Measurements from ENCODE around the gene THSD4.

Gene THSD4

DNA sequence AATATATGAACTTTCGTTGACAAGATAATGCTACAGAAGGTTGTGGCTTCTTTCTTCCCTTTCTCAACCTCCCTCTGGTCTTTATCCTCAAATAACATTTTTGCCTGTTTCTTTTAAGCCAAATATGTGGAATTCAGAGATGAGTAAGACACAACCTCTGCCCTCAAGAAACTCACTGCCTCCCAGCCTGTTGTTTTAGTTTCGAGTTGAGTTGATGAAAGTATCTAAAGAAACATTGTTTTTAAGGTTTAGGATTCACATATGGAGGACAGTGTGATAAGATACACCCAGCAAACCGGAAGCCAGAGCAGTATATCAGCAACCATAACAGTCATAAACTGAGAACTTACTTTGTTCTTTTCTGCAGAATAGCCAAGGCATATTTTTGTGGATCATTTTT, 218.6 kb downstream of the THSD4 start:
- no peak for DNase-seq

DNA sequence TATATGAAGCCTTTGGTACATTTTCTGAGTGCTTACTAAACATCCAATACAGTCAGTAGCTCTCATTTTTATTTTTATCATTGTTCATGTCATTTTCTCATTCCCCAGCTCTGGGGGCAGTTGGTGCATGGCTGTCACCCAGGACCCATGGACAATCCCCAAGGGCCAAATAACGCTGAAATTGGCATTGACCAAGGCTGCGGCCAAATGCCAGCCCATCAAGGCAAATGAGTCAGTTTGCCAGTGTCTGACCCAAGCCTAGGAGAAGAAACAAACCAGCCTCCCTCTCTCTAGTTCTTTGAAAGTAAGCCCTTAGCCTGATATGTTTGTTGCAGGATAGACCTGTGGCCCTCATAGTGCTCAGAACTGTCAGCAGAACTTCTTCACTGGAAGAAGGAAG, 219.2 kb downstream of the THSD4 start:
- no peak for DNase-seq

DNA sequence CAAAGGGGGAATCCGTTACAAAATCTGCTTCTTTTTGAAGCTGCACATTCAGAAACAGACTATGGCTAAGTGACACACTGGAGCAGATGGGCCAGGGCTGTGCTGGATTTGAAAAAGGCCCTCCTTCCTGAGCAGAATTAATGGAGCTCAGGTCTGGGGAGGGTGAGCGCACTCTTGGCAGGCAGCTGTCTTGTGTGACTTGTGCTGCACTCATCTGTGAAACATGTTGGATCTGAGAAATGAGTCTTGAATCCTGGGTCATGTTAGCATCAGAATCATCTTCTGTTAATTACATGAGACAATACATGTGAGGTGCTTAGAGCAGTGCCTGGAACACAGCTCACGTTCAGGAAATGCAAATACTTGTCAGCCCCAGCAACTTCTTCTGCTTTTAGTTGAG, 219.6 kb downstream of the THSD4 start:
- DNase-seq, result no peak

DNA sequence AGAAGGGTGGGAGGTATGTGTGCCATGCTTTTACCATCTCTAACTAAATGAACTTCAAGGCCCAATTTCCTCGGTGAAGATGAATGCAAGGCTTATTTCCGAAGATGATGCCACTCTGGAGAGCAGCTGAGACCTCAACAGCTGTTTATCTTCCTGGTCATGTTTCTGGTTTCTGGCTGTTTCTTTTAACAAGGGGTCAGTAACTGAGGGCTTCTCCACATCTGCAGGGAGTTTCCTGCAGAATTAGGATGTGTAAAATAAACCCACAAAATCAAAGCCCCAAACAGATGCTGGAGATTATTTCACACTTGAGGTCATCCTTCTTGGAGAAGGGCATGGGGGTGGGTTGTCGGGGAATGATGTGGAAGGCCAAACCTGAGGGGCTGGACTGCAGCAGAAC, 220.3 kb downstream of the THSD4 start:
- no peak for DNase-seq

DNA sequence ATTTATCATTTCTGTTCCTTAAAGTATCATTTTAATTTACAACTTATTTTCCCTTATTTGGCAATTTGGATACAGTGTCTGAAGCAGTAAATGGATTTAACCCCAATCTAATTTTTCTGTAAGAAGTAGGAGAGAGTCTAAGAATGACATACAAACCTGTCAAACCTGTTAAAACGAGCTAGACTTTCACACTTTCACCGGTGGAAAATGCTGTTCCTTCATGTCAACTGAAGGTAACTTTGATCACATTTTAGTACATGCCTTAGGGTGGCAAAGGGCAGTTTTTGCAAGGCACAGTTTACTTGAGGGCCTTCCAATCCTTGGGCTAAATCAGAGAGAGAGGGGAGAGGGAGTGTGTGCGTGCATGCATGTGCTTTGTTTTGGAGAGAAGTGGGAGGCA, 221.4 kb downstream of the THSD4 start:
- no peak for DNase-seq

DNA sequence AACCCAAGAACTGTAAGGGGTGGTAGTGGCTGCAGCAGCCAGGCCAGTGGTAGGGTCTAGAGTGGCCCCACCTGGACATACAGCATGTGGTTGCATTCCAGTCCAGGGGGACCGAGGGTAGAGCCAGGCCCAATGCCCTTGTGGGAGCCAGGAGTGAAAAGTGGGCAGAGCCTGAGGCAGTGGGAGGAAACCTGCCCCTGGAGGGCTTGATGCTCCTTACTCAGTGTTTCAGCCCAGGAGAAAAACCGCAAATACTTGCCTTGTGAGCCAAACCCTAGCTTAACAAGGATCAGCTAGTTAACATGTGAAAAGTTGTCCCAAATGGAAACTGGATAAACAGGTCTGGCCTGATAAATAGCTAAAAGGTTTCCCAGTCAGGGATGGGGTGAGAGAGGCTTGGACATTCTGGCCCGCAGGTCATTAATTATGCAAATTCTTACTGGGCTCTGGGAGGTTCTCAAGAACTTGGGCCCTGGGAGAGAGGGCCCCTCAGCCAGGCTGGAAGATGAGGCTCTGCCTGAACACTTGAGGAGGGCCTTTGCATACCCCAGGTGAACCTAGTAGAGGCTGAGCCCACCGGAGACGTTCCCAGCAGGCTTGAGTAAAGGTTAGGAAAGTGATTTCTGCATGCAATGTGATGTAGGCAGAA, 222.1 kb downstream of the THSD4 start:
- no peak for DNase-seq

DNA sequence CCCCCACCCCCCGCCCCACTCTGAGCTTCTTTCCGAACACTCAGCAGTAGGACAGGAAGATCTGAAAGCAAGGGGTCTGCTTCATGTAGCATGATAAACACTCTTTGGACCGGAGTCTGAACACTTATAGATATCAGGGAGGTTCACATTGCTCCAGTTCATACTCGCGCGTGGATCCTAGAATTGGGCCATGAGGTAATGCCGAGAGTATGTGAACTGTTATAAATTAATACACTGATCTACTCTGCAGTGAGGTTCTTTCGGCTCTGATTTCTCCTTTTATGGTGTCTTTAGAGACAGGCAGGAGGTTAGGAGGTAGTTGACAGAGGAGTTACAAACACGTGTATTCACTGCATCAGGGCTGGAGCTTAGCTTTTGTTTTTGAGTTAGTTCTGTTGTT, 223.0 kb downstream of the THSD4 start:
- DNase-seq, result no peak

DNA sequence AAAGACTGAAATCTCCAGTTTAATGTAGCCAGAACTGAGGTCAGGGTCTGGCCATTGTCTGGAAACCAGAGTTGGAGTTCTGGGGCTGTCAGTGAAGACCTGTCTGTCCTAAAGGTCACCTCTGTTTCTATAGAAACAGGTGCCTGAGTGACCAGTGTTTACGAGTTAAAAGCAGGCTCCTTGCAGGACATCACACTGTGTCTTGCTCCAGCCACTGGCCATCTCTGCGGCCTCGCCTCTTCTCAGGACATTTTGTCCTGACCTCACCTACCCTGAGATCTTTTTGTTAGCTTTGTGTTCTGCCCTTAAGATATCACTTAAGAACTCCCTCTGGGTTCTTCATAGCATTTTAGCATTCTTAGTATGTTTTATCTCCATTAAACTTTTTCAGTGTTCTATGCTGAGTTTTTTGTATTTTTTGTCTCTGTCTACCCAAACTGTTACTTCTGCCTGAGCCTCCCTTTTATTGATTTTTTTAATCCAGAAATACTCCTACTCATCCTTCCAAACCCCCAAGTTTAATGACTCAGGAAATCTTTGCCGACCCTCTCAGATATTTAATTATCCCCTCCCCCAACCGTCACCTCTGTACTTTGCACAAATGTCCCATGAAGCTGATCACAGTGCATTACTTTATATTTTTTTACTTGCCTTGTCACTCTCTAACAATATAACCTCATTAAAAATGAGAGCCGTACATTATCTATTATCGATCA, 223.7 kb downstream of the THSD4 start:
- no peak for DNase-seq

DNA sequence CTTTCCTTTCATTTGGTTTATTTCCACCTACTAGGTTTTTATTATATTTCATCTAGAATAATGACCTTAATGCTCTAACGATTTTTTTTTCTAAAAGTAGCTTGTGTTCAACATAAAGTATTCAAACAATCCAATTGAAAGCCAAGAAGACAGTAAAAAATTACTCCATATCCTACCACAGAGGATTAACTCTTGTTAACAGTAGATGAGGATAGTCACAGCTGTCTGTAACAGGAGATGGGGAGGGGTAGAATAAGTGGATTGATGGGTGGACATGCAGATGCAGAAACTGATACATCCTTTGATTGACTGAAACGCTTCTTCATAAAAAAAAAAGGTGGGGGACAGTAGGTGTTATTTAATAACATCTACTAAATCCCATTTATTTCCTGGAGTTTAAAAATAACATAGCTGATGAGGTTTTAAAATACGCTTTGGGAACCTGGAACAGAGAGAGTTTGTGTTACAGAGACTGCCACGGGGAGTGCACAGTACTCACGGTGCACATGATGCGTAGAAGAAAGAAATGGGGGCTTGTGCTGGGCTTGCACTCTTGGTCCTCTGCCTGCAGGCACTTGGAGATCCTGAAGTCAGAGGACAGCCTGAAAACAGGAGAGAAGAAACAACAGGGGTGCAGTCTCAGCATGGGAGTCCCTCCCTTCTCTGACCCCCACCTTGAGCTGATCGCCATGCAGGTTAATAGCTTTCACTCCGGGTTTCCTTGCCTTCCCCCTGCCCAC, 226.7 kb downstream of the THSD4 start:
- DNase-seq, result no peak

DNA sequence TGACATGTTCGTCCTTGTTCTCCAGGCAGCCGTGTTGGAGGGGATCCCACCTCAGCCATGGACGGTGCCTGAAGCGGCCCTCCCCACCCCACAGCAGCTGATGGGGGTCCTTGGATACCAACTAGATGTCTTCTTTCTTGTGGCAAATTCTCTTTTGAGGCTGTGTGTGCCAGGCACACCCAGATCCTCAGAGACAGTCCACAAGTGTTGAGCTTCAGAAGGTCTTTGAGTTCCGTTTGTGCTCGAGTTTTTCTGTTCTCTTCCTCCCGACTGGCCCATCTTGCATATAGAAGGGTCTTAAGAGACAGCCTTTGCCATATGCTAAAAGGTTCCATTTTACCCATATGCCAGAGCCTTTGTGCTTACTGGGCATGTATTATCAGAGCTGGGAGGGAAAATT, 227.4 kb downstream of the THSD4 start:
- no peak for DNase-seq

DNA sequence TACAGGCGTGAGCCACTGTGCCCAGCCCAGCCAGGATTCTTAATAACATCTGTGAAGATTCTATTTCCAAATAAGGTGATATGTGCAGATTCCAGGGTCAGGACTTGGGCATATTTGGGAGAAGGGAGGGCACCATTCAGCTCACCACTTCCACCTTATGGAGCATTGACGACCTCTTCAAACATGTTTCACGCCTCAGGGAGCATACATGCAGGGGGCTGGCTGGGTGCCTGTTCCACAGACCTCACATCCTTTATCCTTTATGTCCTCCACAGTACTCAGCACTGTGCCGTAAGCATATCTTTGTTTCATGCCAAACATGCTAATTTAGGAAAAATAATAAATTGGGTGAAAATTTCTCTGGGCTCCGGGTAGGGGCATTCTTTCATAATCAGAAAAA, 229.0 kb downstream of the THSD4 start:
- no peak for DNase-seq

DNA sequence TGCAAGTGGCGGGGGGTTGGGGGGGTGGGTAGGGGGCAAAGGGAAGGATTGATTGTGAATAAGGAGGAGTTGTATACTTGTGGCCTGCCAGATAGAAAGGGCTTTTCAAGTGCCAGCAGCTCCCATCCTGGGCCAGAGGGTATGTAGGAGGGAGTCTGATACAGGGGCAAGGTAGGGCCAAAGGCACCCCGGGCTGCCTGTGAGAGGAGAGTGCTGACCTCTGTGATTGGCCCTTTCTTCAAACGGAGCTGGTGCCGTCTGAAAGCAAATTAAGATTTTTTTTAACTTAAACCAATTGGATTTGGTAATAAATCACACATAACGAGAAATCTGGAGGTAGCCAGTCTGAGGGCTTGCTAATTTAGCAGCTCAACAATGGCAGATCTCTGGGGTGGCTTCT, 229.9 kb downstream of the THSD4 start:
- DNase-seq, result no peak

DNA sequence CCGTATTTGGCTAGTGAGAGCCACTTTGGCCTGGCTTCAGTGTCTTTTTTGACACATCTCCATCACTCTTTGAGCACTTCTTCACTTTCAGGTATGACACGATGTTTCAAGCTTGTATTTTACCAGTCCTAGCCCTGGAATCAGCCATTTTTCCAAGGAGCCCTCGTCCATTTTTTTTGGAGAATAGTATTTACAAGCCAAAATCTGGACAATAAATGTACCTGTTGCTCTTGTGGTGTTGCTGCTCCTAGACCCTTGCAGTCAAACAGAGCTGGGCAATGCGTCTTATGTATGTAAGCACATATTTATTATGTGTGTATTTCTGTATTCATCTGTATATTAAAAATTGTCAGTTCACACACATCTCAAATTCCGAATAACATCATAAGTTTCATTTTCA, 231.2 kb downstream of the THSD4 start:
- DNase-seq, result no peak

DNA sequence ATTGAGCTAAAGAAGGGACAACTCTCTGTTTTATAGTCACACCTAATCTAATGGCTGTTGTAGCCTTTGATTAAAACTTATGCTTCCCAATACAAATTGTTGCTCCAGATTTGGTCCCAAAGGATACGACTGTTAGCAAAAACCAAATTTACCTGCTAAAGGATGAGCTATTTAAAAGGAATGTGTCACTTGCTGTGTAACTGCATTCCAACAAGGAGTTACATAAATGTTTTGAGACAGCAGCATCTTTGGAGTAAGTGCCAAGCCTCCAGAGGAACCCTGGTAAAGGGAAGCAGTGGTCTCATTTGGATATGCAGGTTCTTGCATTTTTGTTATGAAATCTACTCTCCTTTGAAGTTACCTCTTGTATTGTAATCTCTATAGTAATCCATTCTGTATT, 233.3 kb downstream of the THSD4 start:
- no peak for DNase-seq

DNA sequence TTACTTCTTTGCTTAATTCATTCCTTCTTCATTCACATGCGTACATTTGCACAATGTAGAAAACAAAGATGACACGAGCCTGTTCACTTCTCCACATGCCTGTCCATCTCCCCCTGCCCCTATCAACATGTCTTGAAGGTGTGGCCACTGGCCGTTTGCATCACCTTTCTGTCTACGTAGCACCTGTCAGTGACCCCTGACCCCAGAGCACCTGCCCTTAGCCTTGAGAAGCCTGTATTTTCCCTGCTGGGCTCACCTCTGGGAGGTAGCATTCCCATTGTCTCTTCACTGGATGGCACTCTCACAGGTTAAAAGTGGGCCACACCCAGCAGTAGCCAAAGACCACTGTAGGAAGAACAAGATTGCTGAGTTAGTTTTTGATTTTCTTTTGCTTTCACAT, 234.1 kb downstream of the THSD4 start:
- DNase-seq, result no peak

DNA sequence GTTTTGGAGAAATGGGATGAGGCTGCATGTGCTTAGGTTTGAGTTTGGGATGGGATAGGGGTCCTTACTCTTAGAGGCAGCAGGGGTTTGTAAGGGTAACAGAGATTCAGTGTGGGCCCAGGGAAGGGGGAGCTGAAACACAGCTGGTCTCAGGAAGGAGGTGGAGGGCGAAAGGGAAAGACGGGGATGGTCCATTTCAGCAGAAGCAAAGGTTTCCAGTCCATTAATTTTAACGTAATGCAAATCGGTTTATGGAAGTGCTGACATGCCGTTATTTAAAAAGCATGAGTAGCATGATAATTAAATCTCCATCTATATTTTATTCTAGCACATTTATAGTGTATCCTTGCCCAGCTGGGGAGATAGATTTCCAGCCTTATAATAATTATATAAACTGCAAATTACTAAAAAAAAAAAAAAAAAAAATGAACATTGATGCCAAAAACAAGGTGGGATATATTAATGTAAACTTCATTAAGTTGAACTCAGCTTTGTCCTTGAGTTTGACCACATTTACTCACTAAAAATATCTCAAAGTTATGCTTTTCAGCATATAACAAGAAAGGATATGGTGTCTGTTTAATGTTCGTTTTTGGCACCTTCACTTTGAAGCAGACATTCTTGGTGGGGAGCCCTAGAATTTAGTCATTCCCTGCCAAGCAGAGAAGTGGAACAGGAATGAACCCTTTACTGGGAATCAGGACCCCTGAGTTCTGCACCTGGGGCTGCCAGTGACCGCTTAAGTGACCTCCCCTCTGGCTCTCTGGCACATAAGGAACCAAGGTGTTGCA, 234.7 kb downstream of the THSD4 start:
- no peak for DNase-seq

DNA sequence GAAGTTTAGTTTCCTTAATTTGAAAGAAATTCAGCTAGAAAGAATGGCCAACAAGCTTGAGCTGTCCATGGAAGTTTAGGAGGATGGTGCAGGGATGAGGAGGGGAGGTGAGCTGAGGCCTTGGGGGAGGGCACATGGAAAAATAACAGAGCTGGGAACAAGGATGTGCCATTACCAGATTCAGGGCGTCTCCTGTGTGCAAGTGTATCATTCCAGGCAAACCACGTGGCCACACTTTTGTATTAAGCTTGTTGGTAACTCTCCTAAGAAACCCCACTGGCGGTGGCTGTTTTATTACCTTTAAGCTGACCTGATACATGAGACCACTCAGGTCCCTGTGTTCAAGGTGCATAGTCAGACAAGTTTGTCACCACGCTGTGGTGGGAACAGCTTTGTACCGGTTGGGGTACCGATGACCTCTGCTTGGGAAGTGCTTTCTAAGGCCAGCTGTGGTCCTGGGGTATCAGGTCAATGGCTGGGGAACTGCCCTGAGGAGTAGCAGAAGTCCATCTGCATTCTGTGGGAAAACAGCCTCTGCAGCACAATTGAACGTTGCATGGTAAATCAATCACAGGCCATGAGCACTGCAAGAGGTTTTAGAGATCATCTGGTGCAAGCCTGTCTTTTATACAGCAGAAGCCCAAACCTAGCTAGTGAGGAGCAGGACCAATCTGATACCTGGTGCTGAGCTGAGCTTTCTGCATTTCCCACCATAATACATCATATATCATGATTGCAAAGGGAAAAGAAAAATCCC, 235.5 kb downstream of the THSD4 start:
- DNase-seq, result no peak

DNA sequence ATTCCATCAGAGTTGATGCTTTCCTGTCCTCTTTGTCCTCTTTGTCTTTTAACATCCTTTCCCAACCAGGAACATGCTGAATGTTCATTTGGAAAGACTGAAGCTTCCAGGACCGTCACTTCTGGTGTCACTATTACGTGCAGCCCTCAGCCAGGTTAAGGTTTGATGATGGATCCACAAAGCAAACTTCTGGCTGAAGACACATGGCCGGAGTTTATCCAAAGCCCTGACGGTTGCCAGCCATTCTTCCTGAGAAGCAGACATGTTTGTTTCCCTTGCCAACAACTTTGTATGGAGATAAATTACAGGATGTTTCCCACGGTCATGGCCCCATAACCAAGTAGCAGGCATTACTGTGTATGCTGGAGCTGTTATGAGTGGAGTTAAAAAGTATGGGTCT, 236.9 kb downstream of the THSD4 start:
- no peak for DNase-seq

DNA sequence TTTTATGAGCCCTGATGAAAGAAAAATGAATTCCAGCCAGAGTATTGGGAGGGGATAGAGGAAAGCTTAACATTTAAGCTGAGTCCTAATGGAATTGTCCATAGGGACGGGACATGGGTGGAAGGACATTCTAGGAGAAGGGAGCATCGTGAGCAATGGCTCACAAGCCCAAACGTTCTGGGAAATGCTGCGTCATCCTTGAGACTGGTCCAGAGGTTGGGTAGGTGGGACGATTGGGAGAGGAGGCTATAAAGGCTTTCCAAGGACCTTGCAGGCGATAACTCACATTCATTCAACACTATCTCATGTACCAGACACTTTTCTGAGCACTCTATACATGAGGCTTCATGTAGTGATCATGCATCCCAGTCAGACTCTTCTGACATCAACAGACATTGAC, 237.5 kb downstream of the THSD4 start:
- DNase-seq, result no peak

DNA sequence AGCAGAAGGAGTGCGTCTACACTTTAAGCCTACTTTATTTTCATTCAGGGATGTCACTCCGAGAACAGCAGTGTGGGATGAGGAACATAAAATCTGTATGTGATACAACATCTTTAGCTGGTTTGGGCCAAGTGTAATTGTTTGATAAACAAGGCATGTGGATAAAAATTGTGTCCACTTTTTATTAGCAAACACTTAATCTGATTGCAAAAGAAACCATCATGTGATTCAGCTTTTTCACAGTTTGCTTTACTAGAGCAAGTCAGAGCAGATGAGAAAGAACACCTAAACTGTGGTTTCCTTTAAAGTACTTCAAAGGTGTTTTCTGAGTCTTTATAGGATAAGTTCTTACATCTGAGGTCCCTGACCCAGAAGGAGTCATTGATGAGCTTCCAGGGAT, 237.9 kb downstream of the THSD4 start:
- DNase-seq, result no peak

DNA sequence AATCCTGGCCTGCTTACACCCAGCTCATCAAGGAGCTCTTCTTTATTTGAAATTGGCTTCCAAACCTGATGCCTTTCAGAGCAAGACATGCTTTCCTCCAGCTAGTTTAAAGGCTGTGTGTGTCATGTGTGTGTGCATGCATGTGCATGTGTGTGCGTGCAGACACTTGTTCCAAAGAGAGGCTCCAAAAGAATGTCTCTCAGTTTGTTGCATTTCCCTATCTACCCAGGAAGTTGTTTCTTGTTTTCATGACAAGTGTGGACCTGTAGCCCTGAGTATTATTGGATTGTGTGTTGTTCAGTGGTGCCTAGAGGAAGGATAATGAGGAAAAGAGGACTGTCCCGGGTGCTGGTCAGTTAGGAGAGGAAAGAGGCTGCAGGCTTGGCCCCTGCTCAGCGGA, 240.0 kb downstream of the THSD4 start:
- DNase-seq, result no peak

DNA sequence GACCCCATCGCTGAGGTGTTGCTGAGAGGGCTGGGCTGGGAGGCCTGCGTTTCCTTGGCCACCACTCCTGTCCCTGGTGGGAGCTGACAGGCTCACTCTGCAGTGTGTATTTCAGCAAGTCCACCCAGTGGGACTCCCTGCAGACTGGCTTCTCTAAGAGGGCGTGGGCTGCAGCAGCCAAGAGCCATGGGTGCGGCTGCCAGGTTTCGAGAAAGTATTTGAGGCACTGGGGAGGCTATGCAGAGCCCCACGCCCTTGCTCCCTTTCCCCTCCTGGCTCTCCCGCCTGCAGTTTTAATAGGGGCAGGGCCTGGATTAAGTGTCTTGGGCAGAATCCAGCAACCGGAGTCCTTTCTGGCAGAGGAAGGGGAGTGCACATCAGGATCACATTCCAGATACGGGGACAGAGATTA, 242.1 kb downstream of the THSD4 start:
- DNase-seq, result no peak

DNA sequence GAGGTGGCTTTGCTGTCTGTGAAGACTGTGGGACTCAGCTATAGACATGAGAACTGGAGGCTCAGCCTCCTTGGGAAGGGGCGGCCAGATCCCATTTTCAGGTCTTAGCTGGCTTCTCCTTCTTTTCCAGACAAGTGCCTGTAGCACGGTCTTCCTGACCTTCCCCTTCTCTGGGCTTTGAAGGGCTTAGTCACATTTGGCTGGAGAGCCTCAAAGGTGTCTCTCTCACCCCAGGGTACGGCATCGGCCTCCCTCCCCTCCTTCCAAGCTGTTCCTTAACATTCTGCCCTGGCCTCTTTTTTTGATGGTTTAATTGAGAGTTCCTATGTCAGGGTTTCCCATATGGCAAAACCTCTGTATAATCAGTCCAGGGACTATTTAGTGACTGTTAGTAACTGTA, 242.7 kb downstream of the THSD4 start:
- DNase-seq, result no peak
